Osteoblast (primary cell): ENCODE measurements around the gene PTCH2. TPM values are rescaled to one million over a fixed set of nuclear protein-coding genes. Genes with fewer than 3 reads are reported as not detected.

Source experiments
- DNase-seq: peaks from one replicate; pipeline ENCODE4 v3.0.0; 2011; ENCODE audit warnings: low spot score, mixed read lengths; ENCODE audit not compliant: insufficient read length; ENCODE audit errors: missing footprints
- H2AFZ ChIP-seq: 2 replicates; pipeline ENCODE4 v1.6.0; 2011; ENCODE audit warnings: mild to moderate bottlenecking, low read length
- H3K27ac ChIP-seq: 2 replicates; pipeline ENCODE4 v1.5.1; 2011; ENCODE audit warnings: mild to moderate bottlenecking, low read depth, low read length, moderate library complexity
- H3K27me3 ChIP-seq: 2 replicates; pipeline ENCODE4 v1.6.0; 2012; ENCODE audit warnings: mild to moderate bottlenecking, control low read depth, inconsistent platforms, low read length, moderate library complexity; ENCODE audit not compliant: insufficient read depth
- H3K36me3 ChIP-seq: 2 replicates; pipeline ENCODE4 v1.5.1; 2011; ENCODE audit warnings: mild to moderate bottlenecking, low read length, control low read depth, moderate library complexity; ENCODE audit not compliant: insufficient read depth
- H3K4me1 ChIP-seq: 2 replicates; pipeline ENCODE4 v1.5.1; 2011; ENCODE audit warnings: mild to moderate bottlenecking, low read length, control low read depth, moderate library complexity; ENCODE audit not compliant: insufficient read depth
- H3K4me2 ChIP-seq: 2 replicates; pipeline ENCODE4 v1.6.0; 2011; ENCODE audit warnings: mild to moderate bottlenecking, low read length; ENCODE audit not compliant: insufficient read depth
- H3K4me3 ChIP-seq: fragments of 200-600 bp; sonication (generic); 3 replicates; pipeline ENCODE4 v1.5.1; 2012; ENCODE audit warnings: mild to moderate bottlenecking, low read length, inconsistent platforms; ENCODE audit not compliant: insufficient read depth
- H3K79me2 ChIP-seq: 2 replicates; pipeline ENCODE4 v1.6.0; 2012; ENCODE audit warnings: mild to moderate bottlenecking, low read length, control low read depth, inconsistent platforms; ENCODE audit not compliant: insufficient read depth
- H3K9me3 ChIP-seq: 2 replicates; pipeline ENCODE4 v1.5.1; 2011; ENCODE audit warnings: low read depth, low read length, control low read depth
- H4K20me1 ChIP-seq: 2 replicates; pipeline ENCODE4 v1.6.0; 2012; ENCODE audit warnings: mild to moderate bottlenecking, low read length, control low read depth; ENCODE audit not compliant: insufficient read depth
- CTCF ChIP-seq: IDR thresholded peaks from 2 replicates; pipeline ENCODE4 v1.5.1; 2011; ENCODE audit warnings: mild to moderate bottlenecking, low read depth, low read length, moderate library complexity; ENCODE audit errors: extremely low read depth
- total RNA-seq: library from RNA; depleted of rRNA; stranded (reverse); fragments of >200 nt; gene quantifications from 2 replicates; pipeline ENCODE4 v1.2.3, GENCODE V29; 2012

The PTCH2 gene
- total RNA-seq, 1 donor: 0.36 TPM

GRCh38 chr1:44803312-44804095, 39.5 kb downstream of the PTCH2 start:
- peaks cover 49% of the 10 kb centered on the region for H3K4me1 ChIP-seq
- H3K36me3 ChIP-seq: peaks cover 47% of the 10 kb centered on the region
- peak overlapping the region; percentile 93 for H3K4me2 ChIP-seq
- H2AFZ ChIP-seq: no peak overlapping the region
- TF ChIP-seq CTCF: no peak
- H3K79me2 ChIP-seq: peaks cover 50% of the 10 kb centered on the region
- peak overlapping the region; percentile 82 for H3K4me3 ChIP-seq
- H4K20me1 ChIP-seq: peaks cover 19% of the 10 kb centered on the region
- H3K27ac ChIP-seq: peak overlapping the region; percentile 66
- H3K9me3 ChIP-seq: no peaks in the 10 kb centered on the region
- H3K27me3 ChIP-seq: no peaks in the 10 kb centered on the region
- peak; percentile 60 for DNase-seq

GRCh38 chr1:44803062-44803311, 40.1 kb downstream of the PTCH2 start:
- Histone ChIP-seq H4K20me1 (peaks cover 19% of the 10 kb centered on the region), H3K79me2 (peaks cover 50% of the 10 kb centered on the region), H3K27ac (peak overlapping the region; percentile 66), H3K4me3 (peak overlapping the region; percentile 82), H3K36me3 (peaks cover 47% of the 10 kb centered on the region), H3K4me2 (peak overlapping the region; percentile 93), H3K27me3 (no peaks in the 10 kb centered on the region), H3K9me3 (no peaks in the 10 kb centered on the region), H2AFZ (no peak overlapping the region), H3K4me1 (peaks cover 44% of the 10 kb centered on the region)
- no peak for TF ChIP-seq CTCF
- no peak for DNase-seq

DNA sequence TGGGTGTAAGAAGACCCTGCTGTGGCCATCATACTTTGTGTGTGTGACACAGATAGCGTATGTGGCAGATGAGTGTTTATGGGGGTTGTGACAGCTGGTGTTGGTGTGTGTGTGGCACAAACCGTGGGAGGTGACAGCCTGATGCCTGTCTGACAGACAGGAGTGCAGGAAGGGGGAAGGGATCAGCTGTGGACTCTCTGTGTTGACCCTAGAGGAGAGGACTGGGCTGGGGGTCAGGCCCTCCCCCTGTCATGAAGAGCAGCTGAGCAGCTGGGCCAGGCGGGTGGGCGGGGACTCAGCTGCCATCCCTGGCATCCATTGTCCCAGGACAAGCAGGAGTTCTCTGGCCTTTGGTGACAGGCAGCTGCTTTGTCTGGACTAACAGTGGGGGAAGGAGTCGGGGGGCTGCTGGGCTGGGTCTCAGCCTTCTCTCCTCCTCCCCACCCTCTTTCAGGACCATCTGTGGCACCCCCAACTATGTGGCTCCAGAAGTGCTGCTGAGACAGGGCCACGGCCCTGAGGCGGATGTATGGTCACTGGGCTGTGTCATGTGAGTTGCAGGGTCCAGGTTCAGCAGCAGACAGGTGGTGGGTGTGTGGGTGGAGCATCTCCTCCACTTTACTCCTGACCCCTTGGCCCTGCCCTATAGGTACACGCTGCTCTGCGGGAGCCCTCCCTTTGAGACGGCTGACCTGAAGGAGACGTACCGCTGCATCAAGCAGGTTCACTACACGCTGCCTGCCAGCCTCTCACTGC, 40.6 kb downstream of the PTCH2 start:
- Histone ChIP-seq H4K20me1 (peaks cover 19% of the 10 kb centered on the region), H3K36me3 (peaks cover 47% of the 10 kb centered on the region), H3K27ac (peak overlapping the region; percentile 66), H3K4me3 (peak overlapping the region; percentile 82), H2AFZ (no peak overlapping the region), H3K4me1 (peaks cover 39% of the 10 kb centered on the region), H3K27me3 (no peaks in the 10 kb centered on the region), H3K4me2 (peak overlapping the region; percentile 93), H3K79me2 (peaks cover 50% of the 10 kb centered on the region), H3K9me3 (no peaks in the 10 kb centered on the region)
- DNase-seq: peak; percentile 91
- no peak for TF ChIP-seq CTCF
